UCSD-AML1 (cell line): ENCODE results near the gene PPP4C.
"Not testable (repeated sequence)": the region's sequence is repeated elsewhere in the genome, so short reads cannot be mapped to it uniquely, and the experiment has no call there.

Experiments
- DNase-seq: peaks from one replicate; lab custom pipeline; 2025; ENCODE audit not compliant: unreplicated experiment; lab: John Stamatoyannopoulos, UW

The PPP4C gene

DNA sequence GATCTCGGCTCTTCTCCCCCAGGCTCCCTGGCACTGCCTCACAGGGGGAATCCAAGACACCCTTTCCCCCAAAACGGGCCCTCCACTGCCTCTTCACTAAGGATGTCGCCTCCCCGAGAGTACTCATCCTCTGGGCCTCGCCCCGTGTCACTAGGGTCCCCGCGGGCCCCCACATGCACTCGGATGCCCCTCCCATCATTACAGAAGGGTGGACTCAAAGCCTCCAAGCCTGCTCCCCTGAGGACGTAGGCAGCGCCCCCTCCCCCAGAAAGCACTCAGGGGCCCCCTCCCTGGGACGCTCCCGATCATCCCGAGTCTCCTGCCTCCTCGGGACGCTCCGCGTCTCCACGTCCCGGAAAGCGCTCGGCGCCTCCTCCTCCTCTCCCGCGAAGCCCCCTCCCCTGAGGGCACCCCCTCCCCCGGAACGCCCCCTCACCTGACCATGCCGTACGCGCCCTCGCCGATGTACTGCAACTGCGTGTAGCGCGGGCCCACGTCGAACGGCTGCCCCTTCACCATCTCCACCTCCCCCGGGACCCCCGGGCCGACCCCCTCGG lies 46.9 kb downstream of the PPP4C start:
- DNase-seq = no peak

- no peak for DNase-seq
These were observed 49.2 kb downstream of the PPP4C start for GRCh38 chr16:30124985-30125379.

DNA sequence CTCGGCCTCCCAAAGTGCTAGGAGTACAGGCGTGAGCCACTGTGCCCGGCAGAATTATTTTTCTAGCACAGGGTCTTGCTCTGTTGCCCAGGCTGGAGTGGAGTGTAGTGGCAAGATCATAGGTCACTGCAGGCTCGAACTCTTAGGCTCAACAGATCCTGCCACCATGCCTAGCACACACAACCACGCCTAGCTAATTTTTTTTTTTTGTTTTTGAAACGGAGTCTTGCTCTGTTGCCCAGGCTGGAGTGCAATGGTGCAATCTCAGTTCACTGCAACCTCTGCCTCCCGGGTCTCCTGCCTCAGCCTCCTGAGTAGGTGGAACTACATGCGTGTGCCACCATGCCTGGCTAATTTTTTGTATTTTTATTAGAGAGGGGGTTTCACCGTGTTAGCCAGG lies 49.9 kb downstream of the PPP4C start:
- not testable (repeated sequence) for DNase-seq

DNA sequence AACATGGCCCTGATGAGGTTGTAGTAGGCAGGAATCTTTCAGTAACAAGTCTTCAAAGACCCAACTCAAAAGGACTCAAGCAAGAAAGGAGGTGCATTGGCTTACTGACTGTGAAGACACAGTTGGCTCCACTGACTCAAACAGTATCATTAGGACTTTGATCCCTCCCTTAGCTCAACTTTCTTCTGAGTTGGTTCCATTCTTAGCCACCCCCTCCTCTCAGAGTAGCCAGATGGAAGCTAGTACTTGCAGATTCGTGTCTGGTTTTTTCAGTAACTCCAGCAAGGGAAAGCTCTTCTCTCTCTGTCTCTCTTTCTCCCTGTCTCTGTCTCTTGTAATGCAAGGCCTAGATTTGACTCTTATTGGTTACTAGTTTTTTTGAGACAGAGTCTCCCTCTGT lies 52.2 kb downstream of the PPP4C start:
- no peak for DNase-seq

- DNase-seq = no peak
These were observed 56.2 kb downstream of the PPP4C start for GRCh38 chr16:30131869-30132475.

GRCh38 chr16:30132591-30132990 lies 56.8 kb downstream of the PPP4C start:
- DNase-seq = no peak
